ENCODE results near the gene MED25.

Gene MED25

DNA sequence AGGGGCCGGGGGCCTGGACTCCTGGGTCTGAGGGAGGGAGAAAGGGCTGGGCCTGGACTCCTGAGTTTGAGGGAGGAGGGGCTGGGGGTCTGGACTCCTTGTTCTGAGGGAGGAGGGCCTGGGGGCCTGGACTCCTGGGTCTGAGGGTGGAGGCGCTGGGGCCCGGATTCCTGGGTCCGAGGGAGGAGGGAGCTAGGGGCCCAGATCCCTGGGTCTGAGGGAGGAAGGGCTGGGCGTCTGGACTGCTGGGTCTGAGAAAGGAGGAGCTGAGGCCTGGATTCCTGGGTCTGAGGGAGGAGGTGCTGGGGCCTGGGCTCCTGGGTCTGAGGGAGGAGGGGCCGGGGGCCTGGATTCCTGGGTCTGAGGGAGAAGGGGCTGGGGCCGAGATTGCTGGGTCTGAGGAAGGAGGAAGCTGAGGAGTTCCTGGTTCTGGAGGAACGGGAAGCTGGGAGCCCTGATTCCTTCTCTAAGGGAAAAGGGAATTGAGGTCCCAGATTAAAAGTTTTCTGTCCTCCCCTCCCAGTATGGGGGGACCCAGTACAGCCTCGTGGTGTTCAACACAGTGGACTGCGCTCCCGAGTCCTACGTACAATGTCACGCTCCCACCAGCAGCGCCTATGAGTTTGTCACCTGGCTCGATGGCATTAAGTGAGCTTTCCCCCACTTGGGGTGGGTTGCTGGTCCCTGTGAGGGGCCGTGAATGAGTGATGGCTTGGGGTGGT, 721 bp downstream of the MED25 start:
- peak; percentile 66 for DNase-seq

GRCh38 chr19:49819452-49820115, 1.5 kb downstream of the MED25 start:
- peak; percentile 58 for DNase-seq

DNA sequence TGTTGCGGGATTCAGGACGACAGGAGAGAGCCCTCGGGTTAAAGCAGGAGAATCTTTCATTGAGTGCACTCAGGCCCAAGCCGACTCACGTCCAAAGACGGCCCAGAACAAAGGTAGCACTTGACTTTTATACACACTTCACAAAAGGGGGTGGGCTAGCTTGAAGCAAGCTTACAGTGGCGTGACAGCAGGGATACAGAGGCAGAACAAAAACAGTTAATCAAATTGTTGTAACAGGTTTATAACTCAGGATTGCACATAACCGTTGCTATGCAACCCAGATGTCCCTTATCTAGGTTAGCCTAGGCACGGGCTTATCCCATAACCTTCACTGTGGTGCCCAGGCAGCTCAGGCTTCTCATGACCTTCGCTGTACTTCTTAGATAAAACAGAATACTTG, 2.0 kb downstream of the MED25 start:
- peak; percentile 99 for DNase-seq

- no peak for DNase-seq
These were observed 5.4 kb downstream of the MED25 start for GRCh38 chr19:49823472-49823871.

DNA sequence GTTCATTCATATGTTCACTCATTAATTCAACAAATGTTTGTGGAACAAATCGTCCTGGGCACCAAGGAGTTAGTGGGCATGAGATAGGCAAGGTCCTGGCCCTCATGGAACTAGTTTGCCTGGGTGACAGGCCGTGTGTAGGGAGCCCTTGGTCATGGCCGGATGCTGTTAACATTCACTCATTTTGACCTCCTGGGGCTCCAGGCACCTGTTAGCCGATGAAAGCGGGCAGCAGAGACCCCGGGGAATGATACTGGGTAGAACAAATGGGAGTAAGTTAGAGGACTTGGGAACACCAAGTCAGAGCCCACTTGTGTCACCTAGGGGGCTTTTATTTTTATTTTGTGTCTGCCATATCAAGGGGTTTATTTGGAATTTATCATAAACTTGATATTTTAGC, 6.6 kb downstream of the MED25 start:
- DNase-seq = no peak

GRCh38 chr19:49827034-49827433, 8.9 kb downstream of the MED25 start:
- no peak for DNase-seq

DNA sequence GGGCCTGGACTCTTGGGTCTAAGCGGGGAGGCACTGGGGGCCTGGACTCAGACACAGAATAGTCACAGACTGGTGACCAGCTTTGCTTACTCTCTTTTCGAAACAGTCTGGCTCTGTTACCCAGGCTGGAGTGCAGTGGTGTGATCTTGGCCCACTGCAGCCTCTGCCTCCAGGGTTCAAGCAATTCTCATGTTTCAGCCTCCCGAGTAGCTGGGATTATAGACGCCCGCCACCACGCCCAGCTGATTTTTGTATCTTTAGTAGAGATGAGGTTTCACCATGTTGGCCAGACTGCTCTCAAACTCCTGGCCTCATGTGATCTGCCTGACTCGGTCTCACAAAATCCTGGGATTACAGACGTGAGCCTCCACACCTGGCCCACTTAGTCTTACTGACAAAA, 11.1 kb downstream of the MED25 start:
- DNase-seq = no peak

DNA sequence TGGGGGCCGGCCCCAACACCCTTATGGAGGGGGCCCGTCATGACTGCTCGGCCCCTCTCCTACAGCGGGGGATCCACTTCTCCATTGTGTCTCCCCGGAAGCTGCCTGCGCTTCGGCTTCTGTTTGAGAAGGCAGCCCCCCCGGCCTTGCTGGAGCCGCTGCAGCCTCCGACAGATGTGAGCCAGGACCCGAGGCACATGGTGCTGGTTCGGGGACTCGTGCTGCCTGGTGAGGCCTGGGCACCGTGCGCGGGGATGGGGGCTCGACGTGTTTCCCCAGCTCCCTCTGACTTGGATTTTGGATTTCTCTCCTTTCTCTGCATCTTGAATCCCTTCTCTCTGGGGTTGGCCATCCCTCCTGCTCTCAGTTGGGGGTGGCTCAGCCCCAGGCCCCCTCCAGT, 11.6 kb downstream of the MED25 start:
- no peak for DNase-seq

DNA sequence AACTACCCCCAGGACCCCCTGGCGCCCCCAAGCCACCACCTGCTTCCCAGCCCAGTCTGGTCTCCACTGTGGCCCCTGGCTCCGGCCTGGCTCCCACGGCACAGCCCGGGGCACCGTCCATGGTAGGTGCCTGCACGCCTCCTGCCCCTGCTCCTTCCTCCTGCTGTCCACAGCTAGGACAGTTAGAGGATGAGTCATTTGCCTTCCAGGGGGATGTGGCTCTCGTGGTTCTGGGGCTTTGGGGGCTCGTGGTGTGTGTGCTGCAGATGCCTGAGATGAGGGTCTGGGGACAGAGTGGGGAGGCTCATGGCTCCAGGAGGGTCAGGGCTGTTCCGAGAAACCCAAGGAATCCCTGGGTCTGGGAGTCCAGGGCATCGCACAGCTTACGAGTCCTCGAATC, 12.7 kb downstream of the MED25 start:
- no peak for DNase-seq

GRCh38 chr19:49831592-49831991, 13.5 kb downstream of the MED25 start:
- no peak for DNase-seq

GRCh38 chr19:49832556-49832955, 14.5 kb downstream of the MED25 start:
- DNase-seq = no peak

DNA sequence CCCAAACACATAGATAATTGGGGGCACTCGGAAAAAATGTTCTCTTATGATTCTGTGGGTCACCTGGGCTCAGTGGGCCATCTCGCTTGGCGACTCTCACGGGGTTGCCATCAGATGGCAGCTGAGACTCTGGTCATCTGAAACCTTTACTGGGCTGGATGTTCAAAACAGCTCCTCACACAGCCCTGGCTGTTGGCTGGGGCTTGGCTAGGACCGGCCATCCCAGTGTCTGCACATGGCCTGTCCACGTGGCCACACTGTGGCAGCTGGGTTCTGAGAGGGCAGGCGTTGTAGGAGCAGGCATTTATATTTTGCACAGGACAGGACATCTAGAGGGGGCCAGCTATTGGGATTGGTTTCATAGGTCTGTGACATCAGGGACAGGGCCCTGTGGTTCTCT, 15.5 kb downstream of the MED25 start:
- DNase-seq = no peak

- no peak for DNase-seq
These were observed 17.5 kb downstream of the MED25 start for GRCh38 chr19:49835562-49835961.

GRCh38 chr19:49836176-49837008, 18.3 kb downstream of the MED25 start:
- DNase-seq = no peak

GRCh38 chr19:49837009-49837310, 18.9 kb downstream of the MED25 start:
- no peak for DNase-seq

- DNase-seq = no peak
These were observed 19.3 kb downstream of the MED25 start for GRCh38 chr19:49837425-49837824.

GRCh38 chr19:49838885-49839588, 20.9 kb downstream of the MED25 start:
- DNase-seq = no peak

DNA sequence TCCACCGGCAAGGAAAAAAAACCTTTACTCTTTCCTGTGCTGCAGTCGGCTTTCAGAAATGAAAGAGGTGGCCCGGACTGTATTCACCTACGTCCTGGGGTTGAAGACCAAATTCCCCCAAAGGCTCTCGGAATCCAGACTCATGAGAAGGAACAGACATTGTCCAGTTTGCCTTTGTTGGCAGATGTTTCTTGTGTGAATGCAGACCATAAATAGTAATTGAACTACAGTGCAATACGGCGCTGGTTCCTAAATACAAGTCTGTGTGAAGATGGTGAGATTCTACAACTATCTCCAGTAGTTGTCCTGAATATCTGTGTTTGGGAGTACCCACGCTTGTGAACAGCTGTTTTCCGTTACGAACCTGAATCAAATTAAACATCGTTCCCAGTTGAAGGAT, 21.6 kb downstream of the MED25 start:
- no peak for DNase-seq

GRCh38 chr19:49840321-49840720, 22.2 kb downstream of the MED25 start:
- DNase-seq = no peak

GRCh38 chr19:49840736-49841249, 22.7 kb downstream of the MED25 start:
- DNase-seq = no peak

DNA sequence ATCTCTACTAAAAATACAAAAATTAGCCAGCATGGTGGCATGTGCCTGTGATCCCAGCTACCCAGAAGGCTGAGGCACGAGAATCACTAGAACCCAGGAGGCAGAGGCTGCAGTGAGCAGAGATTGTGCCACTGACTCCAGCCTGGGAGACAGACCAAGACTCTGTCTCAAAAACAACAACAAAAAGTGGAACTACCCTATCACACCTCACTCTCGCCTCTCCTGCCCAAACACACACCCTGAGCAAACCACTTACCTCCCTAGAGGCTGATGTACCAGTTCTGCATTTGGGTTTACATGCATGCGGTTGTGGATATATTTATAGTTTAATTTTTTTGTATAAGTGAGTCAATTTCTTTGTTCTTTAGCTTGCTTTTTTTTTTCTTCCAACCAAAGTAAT, 25.2 kb downstream of the MED25 start:
- no peak for DNase-seq

DNA sequence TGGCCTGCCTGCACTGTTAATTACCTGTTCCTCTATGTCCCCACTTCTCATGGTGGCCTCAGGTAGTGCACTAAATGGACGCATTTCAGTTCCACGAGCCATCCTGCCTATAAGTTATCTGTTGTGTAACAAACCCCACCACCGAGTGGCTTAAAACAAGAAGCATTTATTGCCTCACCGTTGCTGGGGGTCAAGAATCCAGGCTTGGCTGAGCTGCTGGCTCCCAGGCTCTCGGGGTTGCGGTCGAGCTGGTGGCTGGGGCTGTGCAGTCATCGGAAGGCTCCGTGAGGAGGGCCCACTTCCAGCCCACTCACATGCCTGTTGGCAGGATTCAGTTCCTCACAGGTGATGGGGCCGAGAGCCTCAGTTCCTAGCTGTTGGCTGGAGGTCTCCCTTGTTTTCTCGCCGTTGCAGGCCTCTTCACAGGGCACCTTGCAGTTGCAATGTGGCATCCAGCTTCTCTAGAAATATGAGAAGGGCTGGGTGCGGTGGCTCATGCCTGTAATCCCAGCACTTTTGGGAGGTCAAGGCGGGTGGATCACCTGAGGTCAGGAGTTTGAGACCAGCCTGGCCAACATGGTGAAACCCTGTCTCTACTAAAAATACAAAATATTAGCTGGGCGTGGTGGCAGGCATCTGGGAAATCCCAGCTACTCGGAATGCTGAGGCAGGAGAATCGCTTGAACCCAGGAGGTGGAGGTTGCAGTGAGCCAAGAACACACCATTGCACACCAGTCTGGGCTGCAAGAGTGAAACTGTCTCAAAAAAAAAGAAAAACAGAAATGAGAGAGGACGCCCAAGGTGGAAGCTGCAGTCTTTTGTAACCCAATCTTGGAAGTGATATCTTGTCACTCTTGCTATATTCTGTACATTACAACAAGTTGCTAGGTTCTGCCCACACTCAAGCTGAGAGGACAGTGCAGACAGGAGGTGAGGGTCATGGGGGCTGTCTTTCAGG, 26.3 kb downstream of the MED25 start:
- DNase-seq = no peak
